Measurements from ENCODE around the gene PDZD4. TPM values are rescaled to one million over a fixed set of nuclear protein-coding genes. Genes with fewer than 3 reads are reported as not detected.

PDZD4 gene
- total RNA-seq, 5 donors from 2014 or later (not counting 1 experiment from before 2014, with no cell fraction given), result 3.7 to 51.3 (median 9.0) TPM

GRCh38 chrX:153784325-153784967 is 45.9 kb downstream of the PDZD4 start:
- Histone ChIP-seq H3K27me3 (replicated peaks in 1 of 2; ENCODE audit: control insufficient read depth in 2 of 2, extremely low read depth in 1 of 2, insufficient read depth in 2 of 2, low read length in 1 of 2) (peaks cover 0 to 17% of the 10 kb centered on the region in 2 experiments), H3K9me3 (no peaks in the 10 kb centered on the region), H3K27ac (ENCODE audit: low read length) (no peak overlapping the region), H3K4me1 (ENCODE audit: control insufficient read depth in 1 of 2, extremely low read depth in 1 of 2, insufficient read depth in 2 of 2, low read length in 2 of 2) (peaks cover 0 to 8% of the 10 kb centered on the region in 2 experiments), H3K4me3 (ENCODE audit: control insufficient read depth in 1 of 2, extremely low read depth in 1 of 2, low read length in 1 of 2) (no peak overlapping the region), H3K36me3 (ENCODE audit: control insufficient read depth in 2 of 2, extremely low read depth in 1 of 2, insufficient read depth in 1 of 2, low read length in 1 of 2) (peaks cover 7 to 24% of the 10 kb centered on the region in 2 donors)
- no peak overlapping the region for H3K27ac Mint-ChIP-seq
- H3K36me3 Mint-ChIP-seq, result peaks cover 5% of the 10 kb centered on the region
- no peak overlapping the region for H3K4me3 Mint-ChIP-seq
- no peaks in the 10 kb centered on the region for H3K9me3 Mint-ChIP-seq
- ChIA-PET POLR2A (no interaction called here), CTCF (no interaction called here)
- H3K4me1 Mint-ChIP-seq, result peaks cover 3 to 7% (median 7%) of the 10 kb centered on the region in 3 donors
- peaks cover 7 to 8% of the 10 kb centered on the region in 2 donors for H3K27me3 Mint-ChIP-seq
- ATAC-seq (replicated peaks in 1 of 4) (no peak), DNase-seq (no peak)
- 90% methylated on average over 6 of the region's 27 CpGs for WGBS (ENCODE audit: insufficient coverage)

- no peaks in the 10 kb centered on the region for H3K9me3 Mint-ChIP-seq
Measured at GRCh38 chrX:153783378-153784013, 46.8 kb downstream of the PDZD4 start.

GRCh38 chrX:153782871-153783270 is 47.5 kb downstream of the PDZD4 start:
- ATAC-seq (replicated peaks in 1 of 4) (no peak), DNase-seq (no peak)
- no peak overlapping the region for H3K4me3 ChIP-seq (ENCODE audit: control insufficient read depth in 1 of 2, extremely low read depth in 1 of 2, low read length in 1 of 2)
- Mint-ChIP-seq H3K36me3 (peaks cover 5% of the 10 kb centered on the region), H3K27ac (no peak overlapping the region), H3K27me3 (peaks cover 7 to 8% of the 10 kb centered on the region in 2 donors), H3K4me3 (no peak overlapping the region), H3K4me1 (peaks cover 3 to 7% (median 7%) of the 10 kb centered on the region in 3 donors), H3K9me3 (no peaks in the 10 kb centered on the region)
- 100% methylated on average over 1 of the region's 14 CpGs for WGBS (ENCODE audit: insufficient coverage)
- ChIA-PET CTCF (no interaction called here), POLR2A (no interaction called here)
- peaks cover 0 to 8% of the 10 kb centered on the region in 2 experiments for H3K4me1 ChIP-seq (ENCODE audit: control insufficient read depth in 1 of 2, extremely low read depth in 1 of 2, insufficient read depth in 2 of 2, low read length in 2 of 2)
- peaks cover 0 to 26% of the 10 kb centered on the region in 2 experiments for H3K27me3 ChIP-seq (replicated peaks in 1 of 2; ENCODE audit: control insufficient read depth in 2 of 2, extremely low read depth in 1 of 2, insufficient read depth in 2 of 2, low read length in 1 of 2)
- no peak overlapping the region for H3K27ac ChIP-seq (ENCODE audit: low read length)
- H3K36me3 ChIP-seq (ENCODE audit: control insufficient read depth in 2 of 2, extremely low read depth in 1 of 2, insufficient read depth in 1 of 2, low read length in 1 of 2), result peaks cover 7 to 19% of the 10 kb centered on the region in 2 donors
- H3K9me3 ChIP-seq, result no peaks in the 10 kb centered on the region

More at GRCh38 chrX:153783378-153784013, 46.8 kb downstream of the PDZD4 start:
- WGBS (ENCODE audit: insufficient coverage), result 71% methylated on average over 12 of the region's 24 CpGs
- Histone ChIP-seq H3K27me3 (replicated peaks in 1 of 2; ENCODE audit: control insufficient read depth in 2 of 2, extremely low read depth in 1 of 2, insufficient read depth in 2 of 2, low read length in 1 of 2) (peaks cover 0 to 20% of the 10 kb centered on the region in 2 experiments), H3K4me3 (ENCODE audit: control insufficient read depth in 1 of 2, extremely low read depth in 1 of 2, low read length in 1 of 2) (no peak overlapping the region), H3K9me3 (no peaks in the 10 kb centered on the region), H3K4me1 (ENCODE audit: control insufficient read depth in 1 of 2, extremely low read depth in 1 of 2, insufficient read depth in 2 of 2, low read length in 2 of 2) (peaks cover 0 to 8% of the 10 kb centered on the region in 2 experiments), H3K36me3 (ENCODE audit: control insufficient read depth in 2 of 2, extremely low read depth in 1 of 2, insufficient read depth in 1 of 2, low read length in 1 of 2) (peaks cover 7 to 20% of the 10 kb centered on the region in 2 donors), H3K27ac (ENCODE audit: low read length) (no peak overlapping the region)
- peaks cover 7 to 8% of the 10 kb centered on the region in 2 donors for H3K27me3 Mint-ChIP-seq
- no peak overlapping the region for H3K27ac Mint-ChIP-seq
- H3K4me3 Mint-ChIP-seq, result no peak overlapping the region
- no peak for ATAC-seq (replicated peaks in 1 of 4)
- H3K4me1 Mint-ChIP-seq, result peaks cover 3 to 7% (median 7%) of the 10 kb centered on the region in 3 donors
- DNase-seq, result no peak
- CTCF ChIA-PET, result no interaction called here
- H3K36me3 Mint-ChIP-seq, result peaks cover 5% of the 10 kb centered on the region
- POLR2A ChIA-PET, result no interaction called here

- Histone ChIP-seq H3K4me3 (ENCODE audit: control insufficient read depth in 1 of 2, extremely low read depth in 1 of 2, low read length in 1 of 2) (no peak overlapping the region), H3K27me3 (replicated peaks in 1 of 2; ENCODE audit: control insufficient read depth in 2 of 2, extremely low read depth in 1 of 2, insufficient read depth in 2 of 2, low read length in 1 of 2) (peaks cover 0 to 31% of the 10 kb centered on the region in 2 experiments), H3K4me1 (ENCODE audit: control insufficient read depth in 1 of 2, extremely low read depth in 1 of 2, insufficient read depth in 2 of 2, low read length in 2 of 2) (peaks cover 0 to 8% of the 10 kb centered on the region in 2 experiments), H3K27ac (ENCODE audit: low read length) (no peak overlapping the region), H3K36me3 (ENCODE audit: control insufficient read depth in 2 of 2, extremely low read depth in 1 of 2, insufficient read depth in 1 of 2, low read length in 1 of 2) (peaks cover 7 to 19% of the 10 kb centered on the region in 2 donors), H3K9me3 (no peaks in the 10 kb centered on the region)
- Mint-ChIP-seq H3K4me3 (no peak overlapping the region), H3K36me3 (peaks cover 5% of the 10 kb centered on the region), H3K27me3 (peaks cover 7 to 8% of the 10 kb centered on the region in 2 donors), H3K4me1 (peaks cover 3 to 7% (median 7%) of the 10 kb centered on the region in 3 donors), H3K27ac (no peak overlapping the region), H3K9me3 (no peaks in the 10 kb centered on the region)
- WGBS (ENCODE audit: insufficient coverage), result 82% methylated on average over 7 of the region's 11 CpGs
- ATAC-seq (replicated peaks in 1 of 4) (no peak), DNase-seq (no peak)
- ChIA-PET CTCF (no interaction called here), POLR2A (no interaction called here)
Measured at GRCh38 chrX:153782313-153782712, 48.0 kb downstream of the PDZD4 start.

- CTCF ChIA-PET, result no interaction called here
- ATAC-seq (replicated peaks in 1 of 4), result no peak
- Histone ChIP-seq H3K36me3 (ENCODE audit: control insufficient read depth in 2 of 2, extremely low read depth in 1 of 2, insufficient read depth in 1 of 2, low read length in 1 of 2) (peaks cover 7 to 13% of the 10 kb centered on the region in 2 donors), H3K27ac (ENCODE audit: low read length) (no peak overlapping the region), H3K4me1 (ENCODE audit: control insufficient read depth in 1 of 2, extremely low read depth in 1 of 2, insufficient read depth in 2 of 2, low read length in 2 of 2) (peaks cover 0 to 8% of the 10 kb centered on the region in 2 experiments), H3K27me3 (replicated peaks in 1 of 2; ENCODE audit: control insufficient read depth in 2 of 2, extremely low read depth in 1 of 2, insufficient read depth in 2 of 2, low read length in 1 of 2) (peaks cover 0 to 33% of the 10 kb centered on the region in 2 experiments), H3K9me3 (no peaks in the 10 kb centered on the region), H3K4me3 (ENCODE audit: control insufficient read depth in 1 of 2, extremely low read depth in 1 of 2, low read length in 1 of 2) (no peak overlapping the region)
- peaks cover 7 to 8% of the 10 kb centered on the region in 2 donors for H3K27me3 Mint-ChIP-seq
- no peak for DNase-seq
- H3K9me3 Mint-ChIP-seq, result no peaks in the 10 kb centered on the region
- POLR2A ChIA-PET, result no interaction called here
- 83% methylated on average over 8 of the region's 24 CpGs for WGBS (ENCODE audit: insufficient coverage)
- H3K4me1 Mint-ChIP-seq, result peaks cover 3 to 7% (median 7%) of the 10 kb centered on the region in 3 donors
- peaks cover 5% of the 10 kb centered on the region for H3K36me3 Mint-ChIP-seq
- no peak overlapping the region for H3K4me3 Mint-ChIP-seq
- no peak overlapping the region for H3K27ac Mint-ChIP-seq
Measured at GRCh38 chrX:153781428-153782047, 48.8 kb downstream of the PDZD4 start.

GRCh38 chrX:153780678-153781427 is 49.5 kb downstream of the PDZD4 start, which contains the start of gene SRPK3:
SRPK3 (plus strand) TSS chrX:153781041; CDS start chrX:153781087, 46 bp downstream.
- Mint-ChIP-seq H3K9me3 (no peaks in the 10 kb centered on the region), H3K27me3 (peaks cover 7 to 8% of the 10 kb centered on the region in 2 donors), H3K27ac (no peak within 1 kb of the TSS)

More at GRCh38 chrX:153780678-153781427, 49.5 kb downstream of the PDZD4 start, which contains the start of gene SRPK3:
- no peak for DNase-seq
- no peak within 1 kb of the TSS for H3K27ac ChIP-seq (ENCODE audit: low read length)
- 13% methylated on average over 13 of the region's 52 CpGs for WGBS (ENCODE audit: insufficient coverage)
- Mint-ChIP-seq H3K36me3 (no peaks in the 10 kb centered on the region), H3K4me1 (peaks cover 3 to 7% (median 7%) of the 10 kb centered on the region in 3 donors), H3K4me3 (peak within 1 kb of the TSS in 1 of 3 donors; percentile 24)
- H3K4me1 ChIP-seq (ENCODE audit: control insufficient read depth in 1 of 2, extremely low read depth in 1 of 2, insufficient read depth in 2 of 2, low read length in 2 of 2), result peaks cover 0 to 8% of the 10 kb centered on the region in 2 experiments
- H3K9me3 ChIP-seq, result no peaks in the 10 kb centered on the region
- ChIA-PET POLR2A (no interaction called here), CTCF (no interaction called here)
- H3K36me3 ChIP-seq (ENCODE audit: control insufficient read depth in 2 of 2, extremely low read depth in 1 of 2, insufficient read depth in 1 of 2, low read length in 1 of 2), result peaks cover 6 to 7% of the 10 kb centered on the region in 2 donors
- ATAC-seq (replicated peaks in 1 of 4), result no peak
- H3K4me3 ChIP-seq (ENCODE audit: control insufficient read depth in 1 of 2, extremely low read depth in 1 of 2, low read length in 1 of 2), result no peak within 1 kb of the TSS
- peaks cover 0 to 33% of the 10 kb centered on the region in 2 experiments for H3K27me3 ChIP-seq (replicated peaks in 1 of 2; ENCODE audit: control insufficient read depth in 2 of 2, extremely low read depth in 1 of 2, insufficient read depth in 2 of 2, low read length in 1 of 2)
